ENCODE results near the gene ABHD3.
"Not testable (repeated sequence)": the region's sequence is repeated elsewhere in the genome, so short reads cannot be mapped to it uniquely, and the experiment has no call there.

ABHD3 gene

GRCh38 chr18:21704603-21705364, at the start of gene ABHD3:
ABHD3 (minus strand) TSS chr18:21704774; CDS start chr18:21704665, 109 bp downstream.
- DNase-seq: peak; percentile 88

- no peak for DNase-seq
Measured at GRCh38 chr18:21747764-21748693, 43.5 kb upstream of the ABHD3 start.

GRCh38 chr18:21747268-21747667, 42.7 kb upstream of the ABHD3 start:
- DNase-seq: no peak

- DNase-seq: no peak
Measured at GRCh38 chr18:21745231-21745630, 40.7 kb upstream of the ABHD3 start.

GRCh38 chr18:21743166-21743832, 38.7 kb upstream of the ABHD3 start:
- no peak for DNase-seq

GRCh38 chr18:21742315-21742687, 37.7 kb upstream of the ABHD3 start:
- no peak for DNase-seq

- peak; percentile 32 for DNase-seq
Measured at GRCh38 chr18:21741562-21742314, 37.2 kb upstream of the ABHD3 start.

GRCh38 chr18:21741312-21741561, 36.7 kb upstream of the ABHD3 start:
- DNase-seq: no peak

GRCh38 chr18:21740538-21741311, 36.2 kb upstream of the ABHD3 start, which contains the start of gene MIB1:
MIB1 (plus strand) TSS chr18:21740792; CDS start chr18:21741584, 792 bp downstream.
- DNase-seq: peak; percentile 97

- no peak for DNase-seq
Measured at GRCh38 chr18:21739604-21740537, 35.3 kb upstream of the ABHD3 start.

GRCh38 chr18:21736926-21737325, 32.4 kb upstream of the ABHD3 start:
- not testable (repeated sequence) for DNase-seq

- no peak for DNase-seq
Measured at GRCh38 chr18:21735452-21736015, 31.0 kb upstream of the ABHD3 start.

- no peak for DNase-seq
Measured at GRCh38 chr18:21733011-21733410, 28.4 kb upstream of the ABHD3 start.

- DNase-seq: no peak
Measured at GRCh38 chr18:21727702-21728101, 23.1 kb upstream of the ABHD3 start.

GRCh38 chr18:21725201-21725600, 20.6 kb upstream of the ABHD3 start:
- DNase-seq: no peak

- no peak for DNase-seq
Measured at GRCh38 chr18:21722687-21723086, 18.1 kb upstream of the ABHD3 start.

GRCh38 chr18:21714474-21714873, 9.9 kb upstream of the ABHD3 start:
- no peak for DNase-seq

- DNase-seq: not testable (repeated sequence)
Measured at GRCh38 chr18:21707130-21707529, 2.6 kb upstream of the ABHD3 start.

- no peak for DNase-seq
Measured at GRCh38 chr18:21706386-21706865, 1.9 kb upstream of the ABHD3 start.

GRCh38 chr18:21703241-21703820, 1.2 kb downstream of the ABHD3 start:
- peak; percentile 15 for DNase-seq

Measured in NK-92 treated with Interleukin-12 subunit alpha and Interleukin-12 subunit beta, amount 100 ng/mL, for 24 hours (cell line).